Activated CD8-positive, alpha-beta memory T cell treated with anti-CD3 and anti-CD28 coated beads for 36 hours (primary cell): ENCODE results near the gene PDS5B. TPM values are rescaled to one million over a fixed set of nuclear protein-coding genes. Genes with fewer than 3 reads are reported as not detected.

ENCODE experiments used
- CTCF ChIA-PET: fragments of 350-600 bp; sonication (Branson Sonifier 250); formaldehyde crosslinking; loops from one replicate; lab custom pipeline; 2021; ENCODE audit warnings: antibody characterized with exemption; lab: Charles Lee
- POLR2A ChIA-PET: fragments of 350-600 bp; sonication (Branson Sonifier 250); formaldehyde crosslinking; loops from one replicate; lab custom pipeline; 2021; ENCODE audit warnings: antibody characterized with exemption; lab: Charles Lee
- total RNA-seq, 2 experiments: library from RNA; stranded (reverse); gene quantifications; one replicate each; pipeline ENCODE4 v1.2.3, GENCODE V29; 2021

PDS5B gene
- total RNA-seq, 2 experiments from 2014 or later, result 45.6 to 47.2 TPM

DNA sequence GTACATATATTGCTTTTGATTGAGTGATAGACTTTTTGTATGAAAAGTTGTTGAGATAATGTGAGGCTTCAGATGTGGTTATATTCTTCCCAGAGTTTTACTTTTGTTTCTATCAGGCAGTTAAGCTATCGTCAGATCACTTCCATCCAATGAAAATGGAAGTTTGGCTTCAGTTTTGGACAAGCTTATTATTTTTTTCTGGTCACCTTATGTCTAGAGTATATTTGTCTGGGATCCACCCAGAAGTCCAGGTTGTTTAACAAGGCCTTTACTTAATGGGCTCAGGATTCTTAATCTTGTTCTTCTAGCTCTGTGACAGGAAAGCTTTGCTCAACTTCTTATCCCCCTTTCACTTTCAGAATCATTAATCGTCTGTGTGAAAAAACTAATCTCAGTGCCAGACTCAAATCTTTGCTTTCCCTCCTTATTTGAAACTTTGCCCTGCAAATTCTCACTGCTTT, 150.9 kb downstream of the PDS5B start:
- ChIA-PET CTCF (interaction anchor here (0.9 kb wide), 1 partner anchor 280 kb away, joined by 3 read pairs; no protein-coding TSS in a partner anchor), POLR2A (interaction anchor here (0.6 kb wide), 1 partner anchor 216 kb away, joined by 4 read pairs; no protein-coding TSS in a partner anchor)

DNA sequence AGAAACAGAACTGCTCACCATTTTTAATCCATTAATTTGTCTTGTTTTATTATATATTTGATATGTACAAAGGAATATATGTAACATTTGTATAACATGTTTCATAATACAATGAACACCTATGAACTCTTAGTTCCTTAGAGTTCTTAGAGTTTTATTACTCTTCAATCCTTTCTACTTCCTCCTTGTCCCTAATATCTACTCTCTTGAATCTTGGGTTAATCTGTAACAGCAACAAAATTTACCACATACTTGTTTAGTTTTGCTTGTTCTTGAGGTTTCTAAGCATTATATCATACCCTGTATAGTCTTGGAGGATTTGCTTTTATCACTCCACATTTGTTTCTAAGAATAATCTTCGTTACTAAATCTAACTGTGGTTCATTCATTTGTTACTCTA, 151.4 kb downstream of the PDS5B start:
- ChIA-PET CTCF (no interaction called here), POLR2A (no interaction called here)

DNA sequence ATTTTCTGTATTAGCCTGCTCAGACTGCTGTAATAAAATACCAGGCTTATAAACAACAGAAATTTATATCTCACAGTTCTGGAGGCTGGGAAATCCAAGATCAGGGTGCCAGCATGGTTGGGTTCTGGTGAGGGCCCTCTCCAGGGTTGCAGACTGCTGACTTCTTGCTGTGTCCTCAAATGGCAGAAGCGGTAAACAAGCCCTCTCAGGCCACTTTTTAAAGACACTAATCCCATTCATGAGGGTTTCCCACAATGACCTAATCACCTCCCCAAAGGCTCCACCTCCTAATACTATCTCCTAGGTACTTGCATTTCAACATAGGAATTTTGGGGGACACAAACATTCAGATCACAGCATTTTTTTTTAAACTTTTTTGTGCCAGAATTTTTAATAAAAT, 159.3 kb downstream of the PDS5B start:
- CTCF ChIA-PET, result no interaction called here
- POLR2A ChIA-PET, result no interaction called here

DNA sequence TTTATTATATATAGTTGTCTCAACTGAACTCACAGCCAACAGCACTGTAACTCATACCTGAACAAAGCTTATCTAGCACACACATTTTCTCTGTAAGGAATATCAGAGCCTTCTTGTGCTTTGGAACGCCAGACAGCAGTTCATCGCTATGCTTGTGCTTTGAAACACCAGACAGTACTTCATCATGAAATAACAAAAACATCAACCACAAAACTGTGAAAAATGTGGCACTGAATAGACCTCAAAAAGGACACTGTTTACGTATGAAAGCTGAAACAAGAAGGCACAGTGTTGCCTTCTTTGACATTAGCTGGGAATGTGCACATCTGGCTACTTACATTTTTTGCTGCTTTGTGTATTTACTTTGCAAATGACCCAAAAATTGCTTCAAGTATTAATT, 160.2 kb downstream of the PDS5B start:
- ChIA-PET POLR2A (no interaction called here), CTCF (interaction anchor here (0.6 kb wide), 1 partner anchor 279 kb away, joined by 3 read pairs; no protein-coding TSS in a partner anchor)

DNA sequence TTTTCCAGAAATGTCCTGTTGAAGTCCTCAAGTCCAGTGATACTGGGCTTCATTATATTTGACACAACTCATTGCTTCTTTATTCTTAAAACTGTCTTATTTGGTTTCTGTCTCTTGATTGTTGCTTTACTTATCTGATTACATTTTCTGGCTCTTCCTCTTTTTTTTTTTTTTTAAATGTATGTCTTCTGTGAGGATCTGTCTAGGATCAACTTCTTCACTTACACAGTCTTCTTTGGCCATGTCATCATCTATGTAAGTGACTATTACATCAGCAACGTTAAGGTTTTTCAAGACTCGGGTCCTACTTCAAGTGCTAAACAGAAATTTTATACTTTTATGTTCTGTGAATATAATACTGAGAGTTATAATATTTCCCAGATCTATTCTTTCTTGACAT, 162.1 kb downstream of the PDS5B start:
- ChIA-PET CTCF (no interaction called here), POLR2A (no interaction called here)

DNA sequence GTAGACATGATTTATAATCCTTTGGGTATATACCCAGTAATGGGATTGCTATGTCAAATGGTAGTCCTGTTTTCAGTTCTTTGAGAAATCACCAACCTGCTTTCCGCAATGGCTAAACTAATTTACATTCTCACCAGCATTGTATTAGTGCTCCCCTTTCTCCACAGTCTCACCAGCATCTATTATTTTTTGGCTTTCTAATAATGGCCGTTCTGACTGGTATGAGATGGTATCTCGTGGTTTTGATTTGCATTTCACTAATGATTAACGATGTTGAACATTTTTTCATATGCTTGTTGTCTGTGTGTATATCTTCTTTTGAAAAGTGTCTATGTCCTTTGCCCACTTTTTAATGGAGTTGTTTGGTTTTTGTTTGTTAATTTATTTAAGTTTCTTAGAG, 165.1 kb downstream of the PDS5B start:
- POLR2A ChIA-PET, result no interaction called here
- CTCF ChIA-PET, result no interaction called here

DNA sequence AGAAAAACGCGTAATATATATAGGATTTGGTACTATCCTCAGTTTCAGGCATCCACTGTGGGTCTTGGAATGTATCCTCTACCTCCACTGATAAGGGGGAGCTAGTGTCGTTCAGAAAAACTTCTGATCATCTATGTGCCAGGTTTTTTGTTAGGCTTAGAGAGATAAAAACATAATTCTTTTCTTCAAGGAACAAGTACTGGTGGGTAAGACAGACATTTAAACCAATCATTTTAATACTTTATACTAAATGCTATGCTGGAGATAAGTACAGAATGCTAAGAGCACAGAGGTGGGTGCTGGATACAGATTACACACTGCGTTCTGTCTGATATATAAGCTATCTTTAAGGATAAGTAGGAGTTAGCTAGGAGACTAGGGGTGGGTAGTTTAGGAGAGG, 166.1 kb downstream of the PDS5B start:
- CTCF ChIA-PET, result no interaction called here
- POLR2A ChIA-PET, result no interaction called here

- ChIA-PET POLR2A (no interaction called here), CTCF (interaction anchor here (0.7 kb wide), 1 partner anchor 11 kb away, joined by 3 read pairs; no protein-coding TSS in a partner anchor)
Observed at GRCh38 chr13:32752997-32753606, 166.8 kb downstream of the PDS5B start.

GRCh38 chr13:32754179-32754578, 167.9 kb downstream of the PDS5B start:
- ChIA-PET POLR2A (no interaction called here), CTCF (no interaction called here)

GRCh38 chr13:32759152-32759551, 172.9 kb downstream of the PDS5B start:
- ChIA-PET CTCF (no interaction called here), POLR2A (no interaction called here)

DNA sequence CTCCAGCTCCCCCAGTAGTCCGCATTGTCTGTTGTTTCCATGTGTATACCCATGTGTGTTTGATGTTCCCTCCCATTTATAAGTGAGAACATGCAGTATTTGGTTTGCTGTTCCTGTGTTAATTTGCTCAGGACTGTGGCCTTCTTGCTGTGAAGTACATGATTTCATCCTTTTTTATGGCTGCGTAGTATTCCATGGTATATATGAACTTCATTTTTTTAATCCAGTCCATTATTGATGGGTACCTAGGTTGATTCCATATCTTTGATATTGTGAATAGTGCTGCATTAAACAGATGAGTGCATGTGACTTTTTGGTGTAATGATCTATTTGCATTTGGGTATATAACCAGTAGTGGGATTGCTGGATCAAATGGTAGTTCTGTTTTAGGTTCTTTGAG, 175.2 kb downstream of the PDS5B start:
- ChIA-PET POLR2A (no interaction called here), CTCF (no interaction called here)

GRCh38 chr13:32779119-32779518, 192.9 kb downstream of the PDS5B start:
- CTCF ChIA-PET, result no interaction called here
- POLR2A ChIA-PET, result no interaction called here

- ChIA-PET CTCF (no interaction called here), POLR2A (no interaction called here)
Observed at GRCh38 chr13:32781906-32782305, 195.7 kb downstream of the PDS5B start.

DNA sequence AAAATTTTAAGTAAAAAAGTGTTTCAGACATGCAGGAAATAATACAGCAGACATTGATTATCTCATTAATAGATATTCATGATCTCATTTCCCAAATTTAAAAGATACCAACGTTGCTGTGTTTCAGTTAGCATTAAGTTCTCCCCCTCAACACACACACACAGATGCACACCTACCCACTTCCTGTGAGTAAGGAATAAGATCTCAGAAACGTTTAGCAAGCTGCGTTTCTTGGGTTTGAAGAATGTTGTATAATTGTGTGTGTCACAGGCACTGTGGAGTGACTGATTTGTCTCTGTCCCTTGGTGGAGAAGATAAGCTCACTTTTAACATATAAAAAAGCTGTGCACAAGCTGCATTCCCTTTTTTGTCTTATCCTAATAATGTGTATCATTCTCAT, 196.8 kb downstream of the PDS5B start:
- ChIA-PET CTCF (no interaction called here), POLR2A (no interaction called here)

DNA sequence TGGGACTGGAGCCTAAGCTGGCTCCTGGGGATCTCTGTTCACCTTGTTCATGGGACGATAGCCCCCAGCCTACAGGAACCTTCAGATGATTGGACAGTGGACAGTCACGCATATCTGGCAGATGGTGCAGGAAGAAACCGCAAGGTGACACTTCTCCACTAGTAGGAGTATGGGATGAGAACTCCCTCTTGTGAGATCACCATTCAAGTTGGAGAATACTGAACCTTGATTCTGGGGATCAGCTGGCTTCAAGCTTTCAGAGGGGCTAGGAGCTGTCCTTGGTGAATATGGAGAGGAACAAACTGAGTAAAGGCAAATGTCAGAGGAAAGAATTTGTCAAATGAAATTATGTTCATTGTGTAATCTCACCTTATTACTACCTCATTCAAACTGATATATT, 204.5 kb downstream of the PDS5B start:
- POLR2A ChIA-PET, result no interaction called here
- CTCF ChIA-PET, result no interaction called here

GRCh38 chr13:32791545-32792172, 205.4 kb downstream of the PDS5B start:
- POLR2A ChIA-PET, result no interaction called here
- CTCF ChIA-PET, result no interaction called here

DNA sequence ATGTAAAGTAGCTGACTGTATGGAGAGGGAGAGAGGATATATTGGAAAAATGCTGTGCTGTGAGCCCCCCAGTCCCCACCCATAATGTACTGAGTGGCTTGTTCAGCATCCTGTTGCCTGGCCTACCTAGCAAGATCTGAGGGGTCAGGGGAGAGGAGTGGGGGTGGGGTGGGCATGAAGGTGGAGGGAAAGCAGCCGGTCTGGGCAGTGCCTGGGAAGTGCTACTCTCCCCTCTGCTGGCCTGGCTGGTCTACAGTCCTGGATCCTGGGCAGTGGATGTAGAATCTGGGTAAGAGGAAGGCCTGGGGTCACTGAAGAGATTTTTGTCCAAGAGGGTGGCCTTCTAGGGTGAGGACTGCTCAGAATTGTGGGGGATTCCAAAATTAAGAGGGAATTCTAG, 210.5 kb downstream of the PDS5B start:
- ChIA-PET POLR2A (no interaction called here), CTCF (no interaction called here)

DNA sequence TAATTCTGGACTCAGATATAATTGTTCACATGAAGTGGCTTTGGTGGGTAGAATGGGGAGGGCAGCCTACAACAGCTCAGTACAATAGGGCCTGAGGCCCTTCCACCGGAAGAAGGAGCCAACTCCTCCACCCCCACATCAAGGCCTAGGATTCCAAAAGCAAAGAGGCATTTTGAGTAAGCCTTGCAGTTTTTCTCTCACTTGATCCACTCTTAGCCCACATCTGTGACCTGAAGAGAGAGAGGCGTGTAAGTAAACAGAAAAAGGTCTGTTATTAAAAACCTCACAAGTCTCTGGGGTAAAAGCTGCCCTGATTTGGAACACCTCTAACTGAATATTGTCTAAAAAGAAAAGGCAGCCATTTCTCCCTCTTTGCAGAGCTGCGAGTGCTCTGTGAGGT, 215.9 kb downstream of the PDS5B start:
- ChIA-PET CTCF (no interaction called here), POLR2A (no interaction called here)

GRCh38 chr13:32804673-32805230, 218.5 kb downstream of the PDS5B start:
- CTCF ChIA-PET, result no interaction called here
- POLR2A ChIA-PET, result interaction anchor here (0.5 kb wide), 1 partner anchor 219 kb away, joined by 8 read pairs; the partner anchor contains the start of gene PDS5B

- ChIA-PET POLR2A (no interaction called here), CTCF (interaction anchor here (1.2 kb wide), 1 partner anchor 18 kb away, joined by 3 read pairs; no protein-coding TSS in a partner anchor)
Observed at GRCh38 chr13:32811297-32811800, 225.1 kb downstream of the PDS5B start.
